Forelimb muscle (tissue), 1 donor: ENCODE data around the gene CFAP69. TPM values are rescaled to one million over a fixed set of nuclear protein-coding genes. Genes with fewer than 3 reads are reported as not detected.
"Not testable (repeated sequence)": the region's sequence is repeated elsewhere in the genome, so short reads cannot be mapped to it uniquely, and the experiment has no call there.

Experiments
- DNase-seq: peaks from one replicate; pipeline ENCODE4 v3.0.0-alpha.2; 2013; ENCODE audit warnings: low read depth
- polyA plus RNA-seq: library from polyadenylated mRNA; unstranded; fragments of 120-200 nt; gene quantifications from one replicate; pipeline ENCODE4 v1.2.1, GENCODE V29; 2013; ENCODE audit not compliant: insufficient read length

The CFAP69 gene
- polyA plus RNA-seq, 1 donor, result 3.0 TPM

DNA sequence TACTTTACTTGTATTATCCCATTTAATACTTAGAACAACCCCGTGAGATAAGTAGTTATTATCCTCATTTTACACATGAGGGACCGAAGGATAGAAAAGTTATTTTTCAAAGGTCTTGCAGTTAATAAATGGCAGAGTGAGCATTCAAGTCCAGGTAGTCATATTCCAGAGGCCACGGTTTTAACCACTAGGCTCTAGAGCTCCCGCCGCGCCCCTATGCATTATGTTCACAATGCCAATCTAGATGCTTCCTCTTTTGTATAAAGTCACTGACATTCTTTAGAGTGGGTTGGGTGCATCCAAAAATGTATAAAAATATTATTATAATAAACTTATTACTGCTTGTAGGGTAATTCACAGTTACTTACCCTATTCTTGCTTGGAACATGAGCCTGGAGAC lies 11.4 kb upstream of the CFAP69 start:
- DNase-seq, result no peak

DNA sequence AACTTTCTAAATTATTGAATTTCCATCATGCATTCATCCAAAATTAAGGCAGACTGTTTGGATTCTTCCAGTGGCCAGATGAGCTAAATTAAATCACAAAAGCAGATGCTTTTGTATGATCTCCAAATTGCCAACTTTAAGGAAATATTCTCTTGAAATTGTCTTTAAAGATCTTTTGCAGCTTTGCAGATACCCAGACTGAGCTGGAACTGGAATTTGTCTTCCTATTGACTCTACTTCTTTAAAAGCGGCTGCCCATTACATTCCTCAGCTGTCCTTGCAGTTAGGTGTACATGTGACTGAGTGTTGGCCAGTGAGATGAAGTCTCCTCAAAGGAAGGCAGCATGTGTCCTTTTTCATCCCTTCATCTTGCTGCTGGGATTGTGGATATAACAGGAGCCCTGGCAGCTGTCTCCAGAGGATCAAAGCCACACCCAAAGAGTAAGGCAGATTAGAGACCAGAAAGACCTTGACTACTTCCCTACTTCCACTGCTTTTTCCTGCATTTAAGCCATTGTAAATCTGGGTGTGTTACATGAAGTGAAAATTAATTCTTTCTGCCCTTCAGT lies 8.2 kb upstream of the CFAP69 start:
- no peak for DNase-seq

DNA sequence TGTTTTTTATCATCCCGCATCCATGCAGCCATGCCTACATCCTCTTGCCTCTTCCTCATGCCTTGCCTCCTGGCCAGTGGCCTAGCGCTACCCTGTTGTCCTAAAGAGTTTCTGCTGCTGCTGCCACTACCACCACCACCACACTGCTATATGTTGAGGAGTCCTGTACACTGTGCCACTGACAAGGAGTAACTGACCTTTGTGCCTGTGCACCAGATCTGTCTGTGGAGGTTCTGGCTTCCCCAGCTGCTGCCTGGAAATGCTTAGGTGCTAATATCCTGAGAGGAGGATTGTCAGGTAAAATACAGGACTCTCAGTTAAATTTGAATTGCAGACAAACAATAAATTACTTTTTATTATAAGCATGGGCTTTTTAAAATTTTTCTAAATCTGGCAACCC lies 7.0 kb upstream of the CFAP69 start:
- DNase-seq, result no peak

DNA sequence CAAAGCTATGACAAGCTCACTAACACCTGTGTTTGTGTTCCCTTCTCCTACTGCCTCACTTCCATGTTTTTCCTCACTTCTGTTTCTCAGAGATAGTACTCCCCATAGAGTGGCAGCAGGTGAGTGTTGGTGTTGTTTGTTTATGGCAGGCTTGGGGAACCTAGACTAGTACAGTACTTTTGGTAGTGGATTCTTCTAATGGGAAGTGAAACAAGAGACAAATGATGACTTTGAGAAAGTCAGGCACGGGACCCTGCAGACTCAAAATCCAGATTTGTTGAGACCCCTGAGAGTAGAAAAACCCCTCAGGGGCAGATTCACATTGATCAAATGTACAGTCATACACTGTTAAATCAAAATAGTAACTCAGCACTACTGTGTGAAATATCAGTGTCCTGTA lies 6.4 kb upstream of the CFAP69 start:
- DNase-seq, result no peak

DNA sequence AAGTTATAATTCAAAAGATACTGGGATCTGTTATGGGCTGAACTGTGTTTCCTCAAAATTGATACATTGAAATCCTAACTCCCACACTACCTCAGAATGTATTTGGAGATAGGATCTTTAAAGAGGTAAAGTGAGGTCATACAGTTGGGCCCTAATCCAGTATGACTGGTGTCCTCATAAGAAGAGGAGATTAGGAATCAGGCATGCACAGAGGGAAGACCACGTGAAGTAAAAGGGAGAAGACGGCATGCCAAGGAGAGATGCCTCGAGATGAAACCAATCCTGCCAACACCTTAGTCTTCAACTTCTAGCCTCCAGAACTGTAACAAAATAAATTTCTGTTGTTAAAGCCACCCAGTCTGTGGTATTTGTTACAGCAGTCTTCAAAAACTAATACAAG lies 5.9 kb upstream of the CFAP69 start:
- DNase-seq, result no peak

DNA sequence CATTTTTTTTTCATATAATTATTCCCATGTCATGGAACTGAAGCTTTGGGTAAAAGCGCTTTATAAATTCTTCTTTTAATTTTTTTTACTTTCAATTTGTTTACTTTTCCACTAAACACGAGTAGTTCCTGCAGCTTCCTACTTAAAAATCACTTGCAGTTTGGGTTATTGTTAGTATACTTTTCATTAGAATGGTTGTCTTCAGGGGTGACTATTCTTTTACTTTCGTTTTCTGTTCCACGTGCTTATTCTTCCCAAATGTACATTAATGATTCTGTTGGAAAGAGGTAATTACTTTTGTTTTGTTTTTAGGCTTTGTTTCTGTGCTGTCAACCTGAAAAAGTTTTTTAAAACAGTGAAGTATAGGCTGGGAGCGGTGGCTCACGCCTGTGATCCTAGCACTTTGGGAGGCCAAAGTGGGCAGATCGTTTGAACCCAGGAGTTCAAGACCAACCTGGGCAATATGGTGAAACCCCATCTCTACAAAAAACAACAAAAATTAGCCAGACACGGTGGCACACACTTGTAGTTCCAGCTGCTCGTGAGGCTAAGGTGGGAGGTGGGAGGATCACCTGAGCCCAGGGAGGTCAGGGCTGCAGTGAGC lies 5.2 kb upstream of the CFAP69 start:
- DNase-seq, result no peak

DNA sequence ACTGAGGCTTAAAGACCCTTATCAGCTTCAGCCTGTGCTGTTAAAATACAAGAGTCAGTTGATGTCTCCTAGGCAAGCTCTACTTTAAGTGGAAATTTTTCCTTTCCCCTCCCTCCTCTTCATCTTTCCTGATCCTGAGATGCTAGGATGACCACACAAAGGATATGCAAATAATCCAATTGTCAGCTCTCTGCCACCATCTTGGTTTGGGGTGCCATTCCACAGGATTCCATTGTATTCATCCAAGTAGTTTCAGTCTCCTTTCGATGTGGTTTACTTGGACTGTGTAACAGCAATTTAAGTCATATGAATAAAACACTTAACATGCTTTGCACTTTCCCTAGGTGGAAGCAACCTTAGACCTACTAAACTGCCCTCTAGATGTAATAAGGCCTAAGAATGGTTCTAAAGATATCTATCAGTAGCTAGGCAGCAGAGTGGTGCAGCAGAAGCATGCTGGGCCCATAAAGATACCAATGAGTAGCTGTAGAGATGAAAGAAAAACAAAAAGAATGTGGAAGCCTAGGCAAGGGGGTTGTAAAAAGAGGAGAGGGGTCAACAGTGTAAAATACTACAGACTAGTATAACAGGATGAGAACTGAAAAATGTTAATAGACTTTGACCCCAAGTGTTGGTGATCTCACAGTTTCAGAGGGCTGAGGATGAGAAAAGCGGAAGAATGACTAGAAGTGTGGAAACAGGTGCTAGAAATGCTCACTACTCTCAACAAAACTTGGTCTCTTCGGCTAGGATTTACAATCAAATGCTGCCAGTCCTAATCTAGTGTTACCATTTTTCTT lies 2.4 kb upstream of the CFAP69 start:
- DNase-seq, result no peak

DNA sequence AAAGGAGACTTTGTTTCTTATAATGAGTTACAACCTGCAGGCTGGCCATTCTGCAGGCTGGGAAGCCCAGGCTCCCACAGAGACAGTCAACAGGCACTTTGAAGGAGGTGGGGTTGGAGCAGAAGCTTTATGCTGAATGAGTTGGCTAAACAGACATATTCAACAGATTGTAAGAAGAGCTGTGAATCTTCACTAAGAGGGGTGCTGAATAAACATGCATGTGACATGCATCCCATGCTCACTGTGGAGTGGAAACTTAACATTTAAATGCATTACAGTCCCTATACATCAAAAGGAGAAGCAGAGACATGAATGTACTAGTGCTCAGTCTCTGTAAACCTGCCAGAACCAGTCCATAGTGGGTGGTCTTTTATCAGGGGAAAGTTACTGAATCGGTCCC lies 1.4 kb upstream of the CFAP69 start:
- DNase-seq, result no peak

DNA sequence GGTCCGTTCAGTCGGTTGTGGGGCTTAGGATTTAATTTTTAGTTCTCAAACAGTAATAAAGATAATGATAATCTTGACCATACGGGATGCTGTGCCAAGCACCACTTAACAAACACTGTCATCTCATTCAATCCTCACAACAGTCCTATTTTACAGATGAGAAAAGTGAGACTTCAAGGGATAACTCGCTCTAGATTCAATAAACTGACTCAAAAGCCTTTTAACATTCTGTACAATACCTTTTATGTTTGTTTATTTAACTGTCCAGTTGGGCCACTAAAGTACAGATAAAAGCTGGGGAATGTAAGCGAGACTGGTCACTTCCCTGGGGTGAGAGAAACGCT lies 437 bp upstream of the CFAP69 start:
- DNase-seq, result no peak

DNA sequence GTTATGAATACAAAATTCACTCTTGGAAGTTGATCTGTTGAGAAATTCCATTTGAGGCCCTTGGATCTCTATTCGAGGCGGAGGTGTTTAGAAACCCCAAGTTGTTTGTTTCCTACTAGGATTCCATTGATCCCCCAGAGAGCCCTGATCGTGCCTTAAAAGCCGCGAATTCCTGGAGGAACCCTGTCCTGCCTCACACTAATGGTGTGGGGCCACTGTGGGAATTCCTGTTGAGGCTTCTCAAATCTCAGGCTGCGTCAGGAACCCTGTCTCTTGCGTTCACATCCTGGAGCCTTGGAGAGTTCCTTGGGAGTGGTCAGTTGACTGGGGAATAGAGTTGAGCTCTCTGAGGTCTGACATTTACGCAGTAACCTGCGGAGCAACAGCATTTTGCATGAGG lies 1.2 kb downstream of the CFAP69 start:
- no peak for DNase-seq

DNA sequence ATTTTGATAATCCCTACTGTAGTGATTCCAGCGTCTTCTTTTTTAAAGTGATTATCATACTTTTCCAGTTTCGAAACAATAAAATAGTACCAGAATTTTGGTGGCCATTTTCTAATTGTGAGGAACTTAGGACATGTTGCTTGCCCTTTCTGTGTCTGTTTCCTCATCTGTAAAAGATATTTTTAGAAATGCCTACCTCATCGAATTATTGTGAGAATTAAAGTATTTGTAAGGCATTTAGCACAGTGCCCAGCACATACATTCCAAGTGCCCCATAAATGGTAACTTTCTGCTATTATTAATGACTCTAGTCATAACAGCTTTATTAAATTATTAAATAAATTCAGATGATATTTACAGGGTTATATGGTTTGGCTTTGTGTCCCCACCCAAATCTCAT lies 3.7 kb downstream of the CFAP69 start:
- DNase-seq, result no peak

DNA sequence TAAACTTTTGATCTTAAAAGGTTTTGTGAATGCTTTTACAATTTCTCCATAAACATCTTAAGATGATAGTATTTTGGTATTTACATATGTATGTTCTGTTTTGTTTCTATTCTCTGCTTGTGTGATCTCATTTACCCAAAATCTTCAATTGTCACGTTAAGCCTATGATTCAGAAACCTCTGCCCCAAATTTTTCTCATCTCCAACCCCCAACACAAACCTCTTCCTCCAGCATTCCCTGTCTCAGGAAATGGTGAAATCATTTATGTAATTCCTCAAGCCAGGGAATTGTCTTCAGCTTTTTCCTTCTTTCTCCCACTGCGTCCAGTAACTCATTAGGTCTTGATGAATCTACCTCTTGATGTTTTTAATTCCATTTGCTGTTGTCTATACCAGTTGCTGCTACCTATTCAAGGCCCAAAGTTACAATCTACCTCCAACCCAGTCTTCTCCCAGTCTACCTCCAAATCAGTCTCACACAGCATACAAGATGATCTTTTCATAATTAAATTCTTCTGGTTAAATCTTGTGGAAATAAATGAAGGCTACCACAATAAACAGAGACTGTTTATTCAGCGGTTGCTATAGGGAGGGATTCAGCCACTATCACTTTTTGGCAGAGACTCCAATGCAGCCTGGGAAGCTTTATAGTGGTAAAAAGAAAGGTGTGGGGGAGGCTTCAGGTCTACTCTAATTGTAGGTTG lies 5.8 kb downstream of the CFAP69 start:
- no peak for DNase-seq

DNA sequence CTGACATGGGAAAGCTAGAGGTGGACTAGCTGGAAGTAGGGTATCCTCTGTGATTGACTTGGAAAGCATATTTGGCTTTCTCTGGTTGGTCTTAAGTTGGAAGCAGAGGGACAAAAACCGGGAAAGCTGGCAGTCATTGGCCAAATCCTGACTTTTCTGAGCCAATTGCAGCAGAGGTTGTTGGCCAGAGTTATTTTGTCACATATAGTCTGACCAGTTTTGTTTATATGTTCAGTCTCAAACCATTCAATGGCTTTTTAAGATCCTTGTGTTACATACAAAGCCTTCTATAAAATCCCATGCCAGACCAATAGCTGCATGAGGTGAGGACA lies 6.3 kb downstream of the CFAP69 start:
- no peak for DNase-seq

DNA sequence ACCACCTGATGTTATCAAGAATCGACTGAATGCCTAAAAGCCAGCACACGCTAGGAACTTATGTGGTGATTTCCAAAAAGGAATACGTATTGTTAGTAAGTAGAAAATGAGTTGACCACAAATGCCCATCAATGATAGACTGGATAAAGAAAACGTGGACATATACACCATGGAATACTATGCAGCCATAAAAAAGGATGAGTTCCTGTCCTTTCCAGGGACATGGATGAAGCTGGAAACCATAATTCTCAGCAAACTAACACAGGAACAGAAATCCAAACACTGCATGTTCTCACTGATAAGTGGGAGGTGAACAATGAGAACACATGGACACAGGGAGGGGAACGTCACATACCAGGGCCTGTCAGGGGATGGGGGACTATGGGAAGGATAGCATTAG lies 11.0 kb downstream of the CFAP69 start:
- DNase-seq, result not testable (repeated sequence)

DNA sequence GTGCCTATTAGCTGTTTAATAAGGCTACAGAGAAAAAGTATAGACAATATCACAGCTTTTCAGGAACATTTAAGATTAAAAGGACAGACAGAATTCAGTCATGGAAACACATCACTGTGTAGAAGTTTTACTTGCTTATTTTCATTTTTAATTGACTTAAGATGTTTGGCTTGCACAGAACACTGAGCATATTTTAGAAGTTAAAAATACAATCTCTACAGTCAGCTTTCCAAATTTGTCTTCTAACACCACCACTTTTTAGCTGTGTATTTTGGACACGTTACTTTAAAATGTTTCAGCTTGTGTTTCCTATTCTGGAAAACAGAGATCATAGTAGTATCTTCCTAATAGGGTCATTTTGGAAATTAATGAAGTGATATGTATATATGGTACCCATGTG lies 11.8 kb downstream of the CFAP69 start:
- DNase-seq, result no peak

DNA sequence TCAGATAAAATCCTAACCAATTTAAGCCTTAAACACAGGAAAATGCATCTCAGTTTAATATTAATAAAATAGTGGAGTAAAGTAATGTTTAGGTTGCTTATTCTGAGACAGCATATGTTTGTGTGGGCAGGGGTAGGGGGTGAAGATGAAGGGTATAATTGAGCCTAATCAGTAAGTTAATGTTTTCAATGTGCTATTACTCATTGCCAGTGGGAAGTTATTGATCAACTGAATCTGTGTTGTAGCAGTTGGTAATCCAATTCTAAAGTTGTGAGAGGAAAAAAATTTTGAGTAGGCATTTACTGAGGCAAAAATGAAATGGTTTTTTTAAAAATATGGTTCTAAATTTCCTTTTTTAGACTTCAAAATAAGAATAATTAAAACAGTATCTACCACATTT lies 16.5 kb downstream of the CFAP69 start:
- no peak for DNase-seq

DNA sequence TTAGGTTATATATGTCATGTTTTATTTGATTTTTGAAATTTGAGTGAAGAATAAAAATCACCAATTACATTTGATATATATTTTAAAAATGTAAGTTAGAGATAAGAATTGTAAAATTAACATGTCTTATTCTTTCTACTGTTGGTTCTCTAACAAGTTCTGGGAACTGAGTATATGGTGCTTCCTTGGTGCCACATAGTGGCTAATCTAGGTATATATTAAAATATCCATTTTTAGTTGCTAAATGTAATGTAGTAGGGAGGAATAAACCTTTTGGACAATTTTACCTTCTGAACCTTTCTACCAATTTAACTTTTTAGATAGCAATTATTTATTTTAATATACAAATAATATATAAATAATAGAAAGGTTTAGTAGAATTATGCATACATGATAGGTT lies 17.5 kb downstream of the CFAP69 start:
- DNase-seq, result no peak

DNA sequence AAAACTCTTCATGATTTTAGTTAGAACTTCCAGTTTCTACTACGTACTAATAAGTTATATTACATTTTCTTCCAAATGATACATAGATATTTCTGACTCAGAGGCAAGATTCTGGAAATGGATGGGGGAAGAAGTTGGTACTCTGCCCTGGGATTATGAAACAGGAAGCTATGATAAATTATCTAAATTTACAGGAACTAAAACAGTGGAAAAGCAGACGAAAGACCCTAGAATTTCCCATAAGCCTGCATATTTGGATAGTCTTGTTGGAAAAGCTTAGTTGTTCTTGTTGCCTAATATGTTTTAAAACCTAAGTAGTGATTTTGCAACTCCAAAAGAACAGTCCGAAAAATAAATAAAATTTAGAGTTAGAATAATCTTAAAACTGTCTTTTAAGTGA lies 21.8 kb downstream of the CFAP69 start:
- DNase-seq, result no peak

DNA sequence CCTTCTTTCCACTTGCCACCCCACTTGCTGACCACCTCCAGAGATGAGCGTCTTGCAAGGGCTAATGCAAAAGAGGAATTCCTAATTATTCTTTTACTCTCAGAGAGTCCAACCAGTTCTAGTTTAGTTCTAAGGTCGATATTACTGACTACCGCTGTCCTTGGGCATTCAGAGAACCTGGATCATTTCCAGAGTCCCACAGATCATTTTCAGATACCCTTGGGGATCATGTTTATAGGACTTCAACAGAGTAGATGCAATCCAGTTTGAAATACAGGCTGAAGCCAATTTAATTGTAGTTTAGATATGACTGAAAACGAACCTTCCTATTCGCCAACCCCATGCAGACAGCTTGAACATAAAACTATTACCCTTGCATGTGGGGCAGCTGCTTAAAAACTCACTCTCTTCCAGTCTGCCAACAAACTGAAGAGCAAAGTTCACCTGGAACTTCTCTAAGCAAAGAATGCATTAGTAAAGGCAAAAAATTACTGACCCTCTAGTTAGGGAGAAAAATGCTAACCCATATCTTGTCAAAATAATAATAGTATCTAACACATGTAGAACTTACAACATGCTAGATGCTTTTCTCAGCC lies 22.4 kb downstream of the CFAP69 start:
- DNase-seq, result no peak

DNA sequence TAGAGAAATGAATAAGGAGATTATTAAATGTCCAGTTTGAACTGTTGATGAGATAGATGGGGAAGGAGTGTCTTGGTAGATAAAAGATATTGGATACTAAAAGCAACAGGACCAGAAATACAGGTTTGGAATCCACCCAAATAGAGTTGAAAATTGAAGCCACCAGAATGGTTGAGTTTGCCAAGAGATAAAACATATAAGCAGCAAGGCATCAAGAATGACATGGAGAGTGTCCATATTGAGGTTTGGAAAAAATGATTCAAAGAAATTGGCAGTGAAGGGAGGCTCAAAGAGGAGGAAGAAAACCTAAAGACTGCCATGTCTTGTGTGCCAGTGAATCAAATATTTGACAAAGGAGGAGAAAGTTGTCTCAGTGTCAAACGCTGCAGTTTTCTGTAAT lies 24.2 kb downstream of the CFAP69 start:
- DNase-seq, result no peak

DNA sequence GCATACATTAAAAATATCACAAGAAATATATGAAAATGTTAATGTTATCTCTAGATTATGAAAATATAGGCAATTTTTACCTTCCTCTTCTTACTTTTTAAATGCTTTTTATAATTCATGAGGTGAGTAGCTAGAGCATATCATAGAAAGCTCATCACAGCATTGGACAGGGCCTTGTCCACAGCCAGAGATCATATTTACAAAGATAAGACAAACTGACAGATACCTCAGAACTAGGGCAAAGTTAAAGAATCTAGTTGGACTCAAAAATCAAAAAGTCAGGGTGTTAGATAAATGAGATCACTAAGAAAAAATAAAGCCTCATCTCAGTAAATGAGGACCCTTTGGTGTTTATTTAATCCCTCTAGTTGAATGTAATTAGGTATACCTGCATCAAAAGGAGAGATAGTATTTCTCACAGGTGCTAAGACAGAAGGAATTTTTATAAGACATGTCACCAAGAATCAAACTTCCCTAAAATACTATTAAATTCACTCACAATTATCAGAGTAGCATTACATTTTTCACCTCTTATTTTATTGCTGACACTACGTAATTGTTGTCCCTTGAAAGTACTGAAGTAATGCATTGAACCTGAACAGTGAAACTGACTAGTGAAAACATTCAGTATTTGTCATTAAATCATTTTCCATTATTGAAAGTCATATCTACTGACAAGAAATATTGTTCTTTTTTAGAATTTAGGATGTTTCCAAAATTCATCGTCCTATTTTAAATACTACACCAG lies 25.6 kb downstream of the CFAP69 start:
- no peak for DNase-seq

DNA sequence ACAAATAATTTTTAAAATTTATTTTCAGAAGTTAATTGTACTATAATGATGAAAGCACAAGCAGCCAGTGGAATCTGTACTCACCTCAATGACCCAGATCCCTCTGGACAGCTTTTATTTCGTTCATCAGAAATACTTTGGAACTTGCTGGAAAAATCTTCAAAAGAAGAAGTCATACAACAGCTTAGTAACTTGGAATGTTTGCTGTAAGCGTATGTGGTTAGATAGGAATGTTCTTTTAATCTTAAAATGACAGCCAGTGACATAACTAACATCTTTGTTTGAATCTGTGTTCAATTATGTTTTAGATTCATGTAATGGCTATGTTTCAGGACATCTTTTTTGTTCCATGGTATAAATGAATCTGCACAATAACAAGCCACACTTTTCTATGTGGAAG lies 26.8 kb downstream of the CFAP69 start:
- no peak for DNase-seq
